Astrocyte (in vitro differentiated cells and primary cell): ENCODE results near the gene PLEKHO1. TPM values are rescaled to one million over a fixed set of nuclear protein-coding genes. Genes with fewer than 3 reads are reported as not detected.

Experiments used
- DNase-seq: peaks from one replicate; pipeline ENCODE4 v3.0.0-alpha.2; 2010; ENCODE audit warnings: low read depth
- FAIRE-seq: peaks from 2 replicates; lab custom pipeline; 2011; peaks lifted over from hg19 to GRCh38; lab: Jason Lieb, UNC
- H2AFZ ChIP-seq: 2 replicates; pipeline ENCODE4 v1.6.0; 2012; ENCODE audit warnings: low read depth, low read length, inconsistent platforms
- H3K27ac ChIP-seq: 2 replicates; pipeline ENCODE4 v1.5.1; 2011; ENCODE audit warnings: low read depth, low read length, inconsistent platforms
- H3K27me3 ChIP-seq: 2 replicates; pipeline ENCODE4 v1.6.0; 2011; ENCODE audit warnings: low read length, inconsistent platforms; ENCODE audit not compliant: insufficient read depth
- H3K36me3 ChIP-seq: 2 replicates; pipeline ENCODE4 v1.5.1; 2011; ENCODE audit warnings: low read length, inconsistent platforms; ENCODE audit not compliant: insufficient read depth
- H3K4me1 ChIP-seq: 2 replicates; pipeline ENCODE4 v1.5.1; 2011; ENCODE audit warnings: low read length, inconsistent platforms; ENCODE audit not compliant: insufficient read depth
- H3K4me2 ChIP-seq: 2 replicates; pipeline ENCODE4 v1.6.0; 2012; ENCODE audit warnings: low read length, inconsistent platforms
- H3K4me3 ChIP-seq: 2 replicates; pipeline ENCODE4 v1.5.1; 2011; ENCODE audit warnings: low read depth, mild to moderate bottlenecking, low read length, inconsistent platforms; ENCODE audit not compliant: insufficient read depth
- H3K79me2 ChIP-seq: 2 replicates; pipeline ENCODE4 v1.6.0; 2012; ENCODE audit warnings: mild to moderate bottlenecking, low read length, inconsistent platforms; ENCODE audit not compliant: insufficient read depth
- H3K9ac ChIP-seq: 2 replicates; pipeline ENCODE4 v1.6.0; 2012; ENCODE audit warnings: mild to moderate bottlenecking, low read length, inconsistent platforms
- H3K9me3 ChIP-seq: 2 replicates; pipeline ENCODE4 v1.5.1; 2012; ENCODE audit warnings: low read depth, mild to moderate bottlenecking, low read length, inconsistent platforms; ENCODE audit not compliant: insufficient read depth
- H4K20me1 ChIP-seq: 2 replicates; pipeline ENCODE4 v1.6.0; 2012; ENCODE audit warnings: low read length, inconsistent platforms; ENCODE audit not compliant: insufficient read depth
- H3K27ac Mint-ChIP-seq: one replicate; pipeline ENCODE4 v1.8.0; 2021; ENCODE audit warnings: mild to moderate bottlenecking, mixed read lengths; ENCODE audit not compliant: unreplicated experiment
- H3K27me3 Mint-ChIP-seq: one replicate; pipeline ENCODE4 v1.8.0; 2021; ENCODE audit warnings: low read depth, mixed read lengths; ENCODE audit not compliant: unreplicated experiment
- H3K36me3 Mint-ChIP-seq: one replicate; pipeline ENCODE4 v1.8.0; 2021; ENCODE audit warnings: low read depth, mixed read lengths; ENCODE audit not compliant: unreplicated experiment
- H3K4me1 Mint-ChIP-seq: one replicate; pipeline ENCODE4 v1.8.0; 2021; ENCODE audit warnings: low read depth, mixed read lengths; ENCODE audit not compliant: unreplicated experiment
- H3K4me3 Mint-ChIP-seq: one replicate; pipeline ENCODE4 v1.8.0; 2021; ENCODE audit warnings: mild to moderate bottlenecking, moderate library complexity, mixed read lengths; ENCODE audit not compliant: unreplicated experiment
- H3K9me3 Mint-ChIP-seq: one replicate; pipeline ENCODE4 v1.8.0; 2021; ENCODE audit warnings: mild to moderate bottlenecking, mixed read lengths; ENCODE audit not compliant: unreplicated experiment
- CTCF ChIP-seq: IDR thresholded peaks from 2 replicates; pipeline ENCODE4 v1.5.1; 2011; ENCODE audit warnings: low read depth, mild to moderate bottlenecking, inconsistent platforms, low read length, moderate library complexity; ENCODE audit not compliant: insufficient read depth
- EZH2 ChIP-seq: IDR thresholded peaks from 2 replicates; pipeline ENCODE4 v1.6.1; 2012; ENCODE audit warnings: mild to moderate bottlenecking, low read length, inconsistent platforms; ENCODE audit not compliant: insufficient read depth
- total RNA-seq: library from RNA; stranded (reverse); gene quantifications from 2 replicates; pipeline ENCODE4 v1.2.1, GENCODE V29; 2021

PLEKHO1 gene
- total RNA-seq, 1 donor from 2014 or later: 63.7 TPM

GRCh38 chr1:150151291-150152181 is 1.8 kb downstream of the PLEKHO1 start:
- H3K4me1 Mint-ChIP-seq: peaks cover 35% of the 10 kb centered on the region
- Histone ChIP-seq H3K9me3 (no peaks in the 10 kb centered on the region), H3K4me2 (peak overlapping the region; percentile 99), H3K4me3 (peak overlapping the region; percentile 89), H3K27me3 (no peaks in the 10 kb centered on the region), H3K79me2 (peaks cover 67% of the 10 kb centered on the region), H3K27ac (peak overlapping the region; percentile 83), H3K36me3 (peaks cover 31% of the 10 kb centered on the region), H3K4me1 (peaks cover 50% of the 10 kb centered on the region), H4K20me1 (peaks cover 52% of the 10 kb centered on the region), H2AFZ (no peak overlapping the region), H3K9ac (peak overlapping the region; percentile 88)
- H3K27ac Mint-ChIP-seq: peak overlapping the region; percentile 83
- no peak for TF ChIP-seq CTCF
- TF ChIP-seq EZH2: no peak
- H3K9me3 Mint-ChIP-seq: no peaks in the 10 kb centered on the region
- H3K4me3 Mint-ChIP-seq: peak overlapping the region; percentile 97
- DNase-seq (no peak), FAIRE-seq (no peak)
- no peaks in the 10 kb centered on the region for H3K27me3 Mint-ChIP-seq
- peaks cover 22% of the 10 kb centered on the region for H3K36me3 Mint-ChIP-seq

GRCh38 chr1:150152182-150152536 is 2.4 kb downstream of the PLEKHO1 start:
- peak overlapping the region; percentile 99 for H3K4me2 ChIP-seq
- H3K9me3 Mint-ChIP-seq: no peaks in the 10 kb centered on the region
- no peak for TF ChIP-seq EZH2
- no peak for TF ChIP-seq CTCF
- no peaks in the 10 kb centered on the region for H3K27me3 ChIP-seq
- H4K20me1 ChIP-seq: peaks cover 58% of the 10 kb centered on the region
- no peak for FAIRE-seq
- peak overlapping the region; percentile 88 for H3K9ac ChIP-seq
- no peak for DNase-seq
- H3K4me3 ChIP-seq: peak overlapping the region; percentile 89
- H3K27ac Mint-ChIP-seq: peak overlapping the region; percentile 54
- H3K4me1 ChIP-seq: peaks cover 56% of the 10 kb centered on the region
- peaks cover 73% of the 10 kb centered on the region for H3K79me2 ChIP-seq
- H2AFZ ChIP-seq: no peak overlapping the region
- peaks cover 25% of the 10 kb centered on the region for H3K36me3 Mint-ChIP-seq
- H3K4me1 Mint-ChIP-seq: peaks cover 35% of the 10 kb centered on the region
- no peaks in the 10 kb centered on the region for H3K27me3 Mint-ChIP-seq
- H3K27ac ChIP-seq: peak overlapping the region; percentile 83
- no peaks in the 10 kb centered on the region for H3K9me3 ChIP-seq
- H3K4me3 Mint-ChIP-seq: peak overlapping the region; percentile 97
- peaks cover 36% of the 10 kb centered on the region for H3K36me3 ChIP-seq
